Activated CD8-positive, alpha-beta memory T cell treated with anti-CD3 and anti-CD28 coated beads, Interleukin-2, amount 50 U/mL, for 4 hours (primary cell): ENCODE data around the gene GNG13.

Experiments used
- DNase-seq: peaks from one replicate; pipeline ENCODE4 v3.0.0-alpha.2; 2020

GNG13 gene

GRCh38 chr16:813204-813915, 12.8 kb upstream of the GNG13 start:
- peak; percentile 60 for DNase-seq

- no peak for DNase-seq
Measured at GRCh38 chr16:808085-808386, 7.5 kb upstream of the GNG13 start.

- DNase-seq: peak; percentile 90
Measured at GRCh38 chr16:807347-808084, 7.0 kb upstream of the GNG13 start.

- DNase-seq: no peak
Measured at GRCh38 chr16:805474-805873, 4.9 kb upstream of the GNG13 start.

GRCh38 chr16:804193-805048, 3.9 kb upstream of the GNG13 start:
- DNase-seq: no peak

- DNase-seq: no peak
Measured at GRCh38 chr16:803754-804080, 3.2 kb upstream of the GNG13 start.

- no peak for DNase-seq
Measured at GRCh38 chr16:802914-803753, 2.6 kb upstream of the GNG13 start.

- no peak for DNase-seq
Measured at GRCh38 chr16:802461-802860, 1.9 kb upstream of the GNG13 start.

- no peak for DNase-seq
Measured at GRCh38 chr16:801584-802363, 1.2 kb upstream of the GNG13 start.

- no peak for DNase-seq
Measured at GRCh38 chr16:800834-801511, 439 bp upstream of the GNG13 start.

- no peak for DNase-seq
Measured at GRCh38 chr16:799111-799947, 1.2 kb downstream of the GNG13 start.

GRCh38 chr16:798666-799065, 1.9 kb downstream of the GNG13 start:
- DNase-seq: no peak

- DNase-seq: no peak
Measured at GRCh38 chr16:797686-798085, 2.8 kb downstream of the GNG13 start.

GRCh38 chr16:797120-797420, 3.5 kb downstream of the GNG13 start:
- DNase-seq: no peak

GRCh38 chr16:796296-797119, 4.0 kb downstream of the GNG13 start:
- DNase-seq: no peak

GRCh38 chr16:795580-796229, 4.8 kb downstream of the GNG13 start:
- no peak for DNase-seq

GRCh38 chr16:794853-795466, 5.6 kb downstream of the GNG13 start:
- no peak for DNase-seq

GRCh38 chr16:794091-794822, 6.3 kb downstream of the GNG13 start:
- DNase-seq: no peak
